K562 (cell line): ENCODE results near the gene GMPR2. TPM values are rescaled to one million over a fixed set of nuclear protein-coding genes. Genes with fewer than 3 reads are reported as not detected.

Source experiments
- ARID1B ChIP-seq: fragments of 450-650 bp; IDR thresholded peaks from 2 replicates; pipeline ENCODE4 v1.6.1; 2016; ENCODE audit warnings: antibody characterized with exemption, mild to moderate bottlenecking, inconsistent platforms
- ATF7 ChIP-seq: fragments of 450-650 bp; IDR thresholded peaks from 2 replicates; pipeline ENCODE4 v1.7.1; 2014; ENCODE audit warnings: mild to moderate bottlenecking, moderate library complexity
- CBFA2T2 ChIP-seq: fragments of 450-650 bp; conservative IDR thresholded peaks from 2 replicates; pipeline ENCODE4 v1.6.1; 2017; ENCODE audit warnings: mild to moderate bottlenecking
- CCAR2 ChIP-seq: fragments of 200-400 bp; formaldehyde crosslinking; IDR thresholded peaks from 2 replicates; pipeline ENCODE4 v1.6.1; 2017; ENCODE audit warnings: mild to moderate bottlenecking, low read depth, low read length
- CREM ChIP-seq: IDR thresholded peaks from 2 replicates; pipeline ENCODE4 v1.6.1; 2014; ENCODE audit warnings: antibody characterized with exemption, low read depth
- DPF2 ChIP-seq: fragments of 450-650 bp; IDR thresholded peaks from 2 replicates; pipeline ENCODE4 v1.6.1; 2016
- EHMT2 ChIP-seq: fragments of 450-650 bp; IDR thresholded peaks from 2 replicates; pipeline ENCODE4 v1.6.1; 2018; ENCODE audit warnings: antibody characterized with exemption
- EP300 ChIP-seq: IDR thresholded peaks from 2 replicates; pipeline ENCODE4 v1.6.1; 2012; ENCODE audit warnings: low read length, improper control_type of control experiment
- EZH2 ChIP-seq: IDR thresholded peaks from 2 replicates; pipeline ENCODE4 v1.6.1; 2012; ENCODE audit warnings: low read depth, mild to moderate bottlenecking, inconsistent platforms, low read length, borderline replicate concordance
- IFI16 ChIP-seq: fragments of 250-450 bp; sonication (Bioruptor Pico); IDR thresholded peaks from 2 replicates; pipeline ENCODE4 v2.1.2; 2022; ENCODE audit warnings: mild to moderate bottlenecking, inconsistent platforms
- KDM1A ChIP-seq, 2 experiments: fragments of 450-650 bp; IDR thresholded peaks; 2 replicates each; pipeline ENCODE4 v1.6.1; 2016; ENCODE audit warnings: mild to moderate bottlenecking in 2 of 2
- KLF13 ChIP-seq: fragments of 450-650 bp; IDR thresholded peaks from 2 replicates; pipeline ENCODE4 v1.6.1; 2016; ENCODE audit warnings: missing genetic modification characterization, low read depth, mild to moderate bottlenecking, missing compliant biosample characterization, moderate library complexity, borderline replicate concordance
- MED1 ChIP-seq: sonication (generic); formaldehyde crosslinking; IDR thresholded peaks from 2 replicates; pipeline ENCODE4 v1.8.1; 2023; ENCODE audit warnings: missing genetic modification reagents, borderline replicate concordance
- MEF2A ChIP-seq: IDR thresholded peaks from 2 replicates; pipeline ENCODE4 v1.6.1; 2011; ENCODE audit warnings: low read depth, mild to moderate bottlenecking, low read length, moderate library complexity; ENCODE audit not compliant: control insufficient read depth
- MTA2 ChIP-seq: fragments of 450-650 bp; IDR thresholded peaks from 2 replicates; pipeline ENCODE4 v1.6.1; 2016; ENCODE audit warnings: low read depth
- POU5F1 ChIP-seq: fragments of 150-350 bp; IDR thresholded peaks from 2 replicates; pipeline ENCODE4 v1.6.1; 2014; ENCODE audit warnings: borderline replicate concordance, low read length, low read depth, mild to moderate bottlenecking; ENCODE audit not compliant: partially characterized antibody
- PRMT5 ChIP-seq: sonication (generic); formaldehyde crosslinking; IDR thresholded peaks from 2 replicates; pipeline ENCODE4 v1.5.0; 2020; ENCODE audit warnings: missing genetic modification reagents
- RB1 ChIP-seq: fragments of 450-650 bp; IDR thresholded peaks from 2 replicates; pipeline ENCODE4 v1.6.1; 2017; ENCODE audit warnings: low read depth, mild to moderate bottlenecking
- SETDB1 ChIP-seq: IDR thresholded peaks from one replicate; pipeline ENCODE4 v1.6.1; 2012; ENCODE audit warnings: low read length, control low read depth, inconsistent platforms
- SMARCA4 ChIP-seq: fragments of 450-650 bp; IDR thresholded peaks from 2 replicates; pipeline ENCODE4 v1.6.1; 2016
- SMARCE1 ChIP-seq: fragments of 450-650 bp; IDR thresholded peaks from 2 replicates; pipeline ENCODE4 v1.7.1; 2016; ENCODE audit warnings: mild to moderate bottlenecking
- SOX6 ChIP-seq: fragments of 450-650 bp; IDR thresholded peaks from 2 replicates; pipeline ENCODE4 v1.6.1; 2014; ENCODE audit warnings: mild to moderate bottlenecking
- TAL1 ChIP-seq: fragments of 450-650 bp; IDR thresholded peaks from 2 replicates; pipeline ENCODE4 v1.6.1; 2016; ENCODE audit warnings: mild to moderate bottlenecking
- TCF3 ChIP-seq: sonication (generic); formaldehyde crosslinking; IDR thresholded peaks from 2 replicates; pipeline ENCODE4 v1.4.0; 2020; ENCODE audit warnings: mild to moderate bottlenecking, missing genetic modification reagents
- XRCC5 ChIP-seq: fragments of 200-400 bp; formaldehyde crosslinking; IDR thresholded peaks from 2 replicates; pipeline ENCODE4 v1.6.1; 2017; ENCODE audit warnings: low read depth, mild to moderate bottlenecking, low read length
- ZNF134 ChIP-seq: fragments of 250-450 bp; sonication (Bioruptor Pico); conservative IDR thresholded peaks from 2 replicates; pipeline ENCODE4 v1.4.0; 2020
- ZNF551 ChIP-seq: fragments of 250-450 bp; sonication (Bioruptor Pico); IDR thresholded peaks from 2 replicates; pipeline ENCODE4 v1.5.0; 2021; ENCODE audit warnings: mild to moderate bottlenecking, moderate library complexity
- polyA plus RNA-seq, 8 experiments: library from polyadenylated mRNA; depleted of rRNA in 4 of 8; stranded (reverse) in 5 of 8; unstranded in 3 of 8; fragments of >200 nt; fragmentation: Nextera tagmentation in 2 of 8; fragmentation: Illumina TruSeq in 1 of 8; extraction: Ambion mirVana in 2 of 8; extraction: Trizol in 1 of 8; gene quantifications; 2 replicates each; pipeline versions ENCODE4 v1.2.1 to v1.2.3, GENCODE V29; 2011 to 2014; ENCODE audit warnings: inconsistent platforms in 1 of 8, missing spikeins in 1 of 8
- total RNA-seq, 7 experiments: library from RNA; depleted of rRNA in 6 of 7; stranded (reverse); fragments of >200 nt in 6 of 7; fragmentation: Illumina TruSeq in 2 of 7; extraction: Trizol in 2 of 7; gene quantifications; 2 replicates each; pipeline versions ENCODE4 v1.2.1 to v1.2.3, GENCODE V29; 2011 to 2021; ENCODE audit warnings: low replicate concordance in 1 of 7
- TF ChIP-seq, protein P1 (sequence below): fragments of 250-450 bp; sonication (Bioruptor Pico); IDR thresholded peaks from 2 replicates; pipeline ENCODE4 v1.5.0; 2022; ENCODE audit warnings: mild to moderate bottlenecking
- TF ChIP-seq, protein P2 (sequence below): sonication (generic); formaldehyde crosslinking; IDR thresholded peaks from 2 replicates; pipeline ENCODE4 v1.9.0; 2022; ENCODE audit warnings: mild to moderate bottlenecking, missing genetic modification reagents

GMPR2 gene
- total and polyA plus RNA-seq, 9 of the 15 experiments (the other 6 are each of a cell fraction or from before 2014, with no cell fraction given): 26.4 to 67.4 (median 36.3) TPM

DNA sequence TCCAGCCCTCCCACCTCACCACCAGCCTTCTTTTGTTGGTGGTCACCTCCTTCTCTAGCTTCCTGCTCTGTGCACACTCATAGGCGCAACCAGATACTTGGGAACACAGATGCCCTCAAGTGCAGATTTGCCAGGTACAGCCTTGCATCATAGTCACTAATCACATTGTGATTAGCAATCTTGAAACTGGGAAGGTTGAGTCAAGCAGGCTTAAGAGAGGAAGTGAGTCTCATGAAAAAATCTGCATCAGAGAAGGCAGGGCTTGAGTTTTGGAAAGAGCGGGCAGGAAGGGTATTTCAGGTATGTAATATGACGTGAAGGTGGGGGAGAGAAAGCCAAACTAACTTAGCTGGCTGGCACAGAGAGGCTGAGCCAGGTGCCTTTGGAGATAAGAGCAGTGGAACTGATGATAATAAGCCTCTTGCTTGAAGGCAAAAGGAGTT, 41.4 kb downstream of the GMPR2 start (continued):
- TF ChIP-seq, protein P1, sequence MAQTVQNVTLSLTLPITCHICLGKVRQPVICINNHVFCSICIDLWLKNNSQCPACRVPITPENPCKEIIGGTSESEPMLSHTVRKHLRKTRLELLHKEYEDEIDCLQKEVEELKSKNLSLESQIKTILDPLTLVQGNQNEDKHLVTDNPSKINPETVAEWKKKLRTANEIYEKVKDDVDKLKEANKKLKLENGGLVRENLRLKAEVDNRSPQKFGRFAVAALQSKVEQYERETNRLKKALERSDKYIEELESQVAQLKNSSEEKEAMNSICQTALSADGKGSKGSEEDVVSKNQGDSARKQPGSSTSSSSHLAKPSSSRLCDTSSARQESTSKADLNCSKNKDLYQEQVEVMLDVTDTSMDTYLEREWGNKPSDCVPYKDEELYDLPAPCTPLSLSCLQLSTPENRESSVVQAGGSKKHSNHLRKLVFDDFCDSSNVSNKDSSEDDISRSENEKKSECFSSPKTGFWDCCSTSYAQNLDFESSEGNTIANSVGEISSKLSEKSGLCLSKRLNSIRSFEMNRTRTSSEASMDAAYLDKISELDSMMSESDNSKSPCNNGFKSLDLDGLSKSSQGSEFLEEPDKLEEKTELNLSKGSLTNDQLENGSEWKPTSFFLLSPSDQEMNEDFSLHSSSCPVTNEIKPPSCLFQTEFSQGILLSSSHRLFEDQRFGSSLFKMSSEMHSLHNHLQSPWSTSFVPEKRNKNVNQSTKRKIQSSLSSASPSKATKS (CRISPR knock-in tag): no peak
- TF ChIP-seq SETDB1 (no peak), EZH2 (no peak), SOX6 (peak; percentile 48; the same call in 1 of the 2 replicates), RB1 (no peak), MED1 (no peak), KLF13 (tag) (no peak), EP300 (peak; percentile 62), EHMT2 (0 out of 2 replicates have a peak, but pooled peaks have one; percentile 9), POU5F1 (no peak), ARID1B (peak; percentile 88), IFI16 (CRISPR knock-in tag) (no peak), MEF2A (peak; percentile 48; the same call in 1 of the 2 replicates), SMARCA4 (peak; percentile 76), DPF2 (peak; percentile 75), CREM (peak; percentile 44; the same call in 1 of the 2 replicates), CCAR2 (no peak), SMARCE1 (peak; percentile 78), KDM1A (IDR thresholded peaks at IDR 0.05) (peak in 1 of 2 experiments; percentile 16; a peak in 1 of 4 replicates), TAL1 (peak; percentile 76), TCF3 (CRISPR knock-in tag) (peak; percentile 80), CBFA2T2 (peak; percentile 75), ATF7 (0 out of 2 replicates have a peak, but pooled peaks have one; percentile 34), XRCC5 (no peak), MTA2 (peak; percentile 67), ZNF551 (CRISPR knock-in tag) (no peak), ZNF134 (CRISPR knock-in tag) (no peak), PRMT5 (CRISPR knock-in tag) (no peak)
- TF ChIP-seq, protein P2, sequence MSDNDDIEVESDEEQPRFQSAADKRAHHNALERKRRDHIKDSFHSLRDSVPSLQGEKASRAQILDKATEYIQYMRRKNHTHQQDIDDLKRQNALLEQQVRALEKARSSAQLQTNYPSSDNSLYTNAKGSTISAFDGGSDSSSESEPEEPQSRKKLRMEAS (CRISPR knock-in tag): no peak
